Neuronal stem cell (in vitro differentiated cells): ENCODE measurements around the gene POLR3C.

Experiments used
- DNase-seq: peaks from one replicate; pipeline ENCODE4 v3.0.0-alpha.2; 2013; ENCODE audit warnings: low spot score
- H2AFZ ChIP-seq: one replicate; pipeline ENCODE4 v1.6.1; 2013; ENCODE audit warnings: mild to moderate bottlenecking, low read length, inconsistent platforms
- H2AK5ac ChIP-seq: 2 replicates; pipeline ENCODE4 v1.6.1; 2013; ENCODE audit warnings: low read depth, mild to moderate bottlenecking, inconsistent platforms, low read length, moderate library complexity, mixed read lengths
- H2BK120ac ChIP-seq: 2 replicates; pipeline ENCODE4 v1.6.1; 2013; ENCODE audit warnings: low read depth, mild to moderate bottlenecking, inconsistent platforms, low read length, moderate library complexity, mixed read lengths
- H2BK12ac ChIP-seq: one replicate; pipeline ENCODE4 v1.6.1; 2013; ENCODE audit warnings: low read length, inconsistent platforms
- H2BK15ac ChIP-seq: 2 replicates; pipeline ENCODE4 v1.6.1; 2013; ENCODE audit warnings: mild to moderate bottlenecking, low read length, inconsistent platforms, mixed read lengths
- H2BK5ac ChIP-seq: one replicate; pipeline ENCODE4 v1.6.1; 2013; ENCODE audit warnings: inconsistent platforms, mild to moderate bottlenecking, low read length, moderate library complexity
- H3K14ac ChIP-seq: one replicate; pipeline ENCODE4 v1.6.1; 2013; ENCODE audit warnings: low read length, inconsistent platforms
- H3K18ac ChIP-seq: 2 replicates; pipeline ENCODE4 v1.6.1; 2013; ENCODE audit warnings: low read length, inconsistent platforms
- H3K23ac ChIP-seq: 2 replicates; pipeline ENCODE4 v1.6.1; 2013; ENCODE audit warnings: low read depth, mild to moderate bottlenecking, mixed read lengths, low read length, inconsistent platforms; ENCODE audit not compliant: poor library complexity
- H3K27ac ChIP-seq: replicated peaks from 3 replicates; pipeline ENCODE4 v1.5.1; 2013; ENCODE audit warnings: low read length, inconsistent platforms
- H3K27me3 ChIP-seq, 3 experiments: 2 replicates each; pipeline ENCODE4 v1.6.1; 2013; ENCODE audit warnings: low read length in 3 of 3, mild to moderate bottlenecking in 2 of 3, inconsistent platforms in 1 of 3, low read depth in 1 of 3, mixed read lengths in 1 of 3, moderate library complexity in 1 of 3; ENCODE audit not compliant: control insufficient read depth in 3 of 3, insufficient read depth in 3 of 3
- H3K36me3 ChIP-seq, 2 donors: replicated peaks in 1 of 2; 2 replicates each; pipeline ENCODE4 v1.6.1; 2013; ENCODE audit warnings: low read length in 2 of 2; ENCODE audit not compliant: control insufficient read depth in 2 of 2, insufficient read depth in 2 of 2
- H3K4ac ChIP-seq: 2 replicates; pipeline ENCODE4 v1.6.1; 2013; ENCODE audit warnings: inconsistent platforms, mild to moderate bottlenecking, low read length, moderate library complexity
- H3K4me1 ChIP-seq, 2 donors: 1 replicate in 1 of 2; 2 replicates in 1 of 2; pipeline ENCODE4 v1.6.1; 2013; ENCODE audit warnings: low read length in 2 of 2, low read depth in 1 of 2; ENCODE audit not compliant: control insufficient read depth in 2 of 2, insufficient read depth in 1 of 2
- H3K4me2 ChIP-seq: one replicate; pipeline ENCODE4 v1.6.1; 2013; ENCODE audit warnings: mild to moderate bottlenecking, low read length, inconsistent platforms; ENCODE audit not compliant: insufficient read depth, poor library complexity, severe bottlenecking
- H3K4me3 ChIP-seq, 2 donors: 2 replicates each; pipeline ENCODE4 v1.5.1; 2013; ENCODE audit warnings: low read length in 2 of 2, mild to moderate bottlenecking in 2 of 2, inconsistent platforms in 1 of 2, moderate library complexity in 1 of 2
- H3K79me1 ChIP-seq: one replicate; pipeline ENCODE4 v1.6.1; 2013; ENCODE audit warnings: low read depth, mild to moderate bottlenecking, inconsistent platforms, low read length, moderate library complexity
- H3K9ac ChIP-seq: one replicate; pipeline ENCODE4 v1.6.1; 2013; ENCODE audit warnings: mild to moderate bottlenecking, low read depth, low read length, inconsistent platforms; ENCODE audit not compliant: poor library complexity
- H3K9me3 ChIP-seq, 2 donors: replicated peaks in 1 of 2; 2 replicates each; pipeline versions ENCODE3 to v1.6.1; 2013; ENCODE audit warnings: low read length in 2 of 2, mild to moderate bottlenecking in 2 of 2, inconsistent platforms in 1 of 2, low read depth in 1 of 2, mixed read lengths in 1 of 2, moderate library complexity in 1 of 2; ENCODE audit not compliant: control insufficient read depth in 2 of 2, insufficient read depth in 1 of 2
- H4K8ac ChIP-seq: one replicate; pipeline ENCODE4 v1.6.1; 2013; ENCODE audit warnings: low read depth, mild to moderate bottlenecking, inconsistent platforms, low read length, moderate library complexity
- H4K91ac ChIP-seq: one replicate; pipeline ENCODE4 v1.6.1; 2013; ENCODE audit warnings: low read length, low read depth, mild to moderate bottlenecking, inconsistent platforms; ENCODE audit not compliant: poor library complexity
- WGBS, 2 donors: extraction: QIAGEN DNeasy Blood & Tissue Kit; methylation state at CpG; one replicate each; pipeline ENCODE4 v1.1.7; 2013; ENCODE audit warnings: missing lambda C conversion rate in 2 of 2, mixed read lengths in 1 of 2; ENCODE audit not compliant: insufficient read length in 2 of 2, insufficient replicate concordance in 1 of 2; ENCODE audit errors: extremely low coverage in 2 of 2; 5-methylcytosine and 5-hydroxymethylcytosine counted together

POLR3C gene

DNA sequence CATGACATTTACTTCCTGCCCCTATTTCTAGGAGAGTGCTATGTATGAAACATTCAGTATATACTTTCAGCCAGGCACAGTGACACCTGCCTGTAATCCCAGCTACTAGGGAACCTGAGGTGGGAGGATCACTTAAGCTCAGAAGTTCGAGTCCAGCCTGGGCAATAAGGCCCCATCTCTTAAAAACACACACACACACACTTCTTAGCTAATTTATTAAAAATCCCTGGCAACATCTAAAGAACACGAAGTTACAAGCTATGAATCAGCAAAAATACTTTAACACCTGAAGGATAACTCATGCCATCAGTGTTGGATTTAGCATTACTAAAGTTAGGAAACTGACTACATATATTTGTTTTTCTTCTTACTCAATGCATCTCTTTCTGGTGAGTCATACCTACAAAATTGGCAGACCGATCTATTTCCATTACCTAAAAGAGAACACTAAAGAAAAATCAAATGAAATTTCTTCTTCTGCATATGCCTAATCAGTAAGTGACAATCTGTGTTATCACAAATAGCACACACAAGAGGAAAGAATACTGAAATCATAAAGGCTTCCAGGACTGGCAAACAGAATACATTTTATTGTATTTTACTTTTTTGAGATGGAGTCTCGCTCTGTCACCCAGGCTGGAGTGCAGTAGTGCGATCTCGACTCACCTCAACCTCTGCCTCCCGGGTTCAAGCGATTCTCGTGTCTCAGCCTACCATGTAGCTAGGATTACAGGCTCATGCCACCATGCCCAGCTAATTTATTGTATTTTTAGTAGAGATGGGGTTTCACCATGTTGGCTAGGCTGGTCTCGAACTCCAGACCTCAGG, 41.5 kb upstream of the POLR3C start:
- Histone ChIP-seq H3K9ac (no peak overlapping the region), H3K4me3 (no peak overlapping the region), H3K9me3 (no peaks in the 10 kb centered on the region), H3K14ac (no peak overlapping the region), H3K4me2 (no peak overlapping the region), H2BK15ac (no peak overlapping the region), H3K4ac (no peak overlapping the region), H3K18ac (no peak overlapping the region), H4K8ac (no peak overlapping the region), H3K27me3 (no peaks in the 10 kb centered on the region), H2BK120ac (no peak overlapping the region), H3K23ac (no peak overlapping the region), H2BK5ac (no peak overlapping the region), H4K91ac (no peak overlapping the region), H3K79me1 (no peaks in the 10 kb centered on the region), H3K36me3 (peaks cover 0 to 44% of the 10 kb centered on the region in 2 donors), H2BK12ac (no peak overlapping the region), H3K27ac (no peak overlapping the region), H2AK5ac (no peak overlapping the region), H3K4me1 (no peaks in the 10 kb centered on the region), H2AFZ (no peak overlapping the region)
- no peak for DNase-seq
- no CpG with 5 or more reads among the region's 10 CpGs for WGBS, 2 donors

GRCh38 chr1:145784409-145784808, 39.6 kb upstream of the POLR3C start:
- no CpG with 5 or more reads among the region's 3 CpGs for WGBS, 2 donors
- Histone ChIP-seq H3K9me3 (no peaks in the 10 kb centered on the region), H3K4ac (no peak overlapping the region), H2BK5ac (no peak overlapping the region), H3K18ac (no peak overlapping the region), H3K36me3 (peaks cover 2 to 45% of the 10 kb centered on the region in 2 donors), H3K4me2 (no peak overlapping the region), H2AK5ac (no peak overlapping the region), H3K14ac (no peak overlapping the region), H4K91ac (no peak overlapping the region), H4K8ac (no peak overlapping the region), H3K9ac (no peak overlapping the region), H3K4me1 (no peaks in the 10 kb centered on the region), H3K4me3 (no peak overlapping the region), H2BK120ac (no peak overlapping the region), H2BK15ac (no peak overlapping the region), H3K27me3 (no peaks in the 10 kb centered on the region), H3K23ac (no peak overlapping the region), H3K27ac (no peak overlapping the region), H2AFZ (no peak overlapping the region), H3K79me1 (no peaks in the 10 kb centered on the region), H2BK12ac (no peak overlapping the region)
- DNase-seq = no peak

GRCh38 chr1:145785547-145785946, 38.5 kb upstream of the POLR3C start:
- Histone ChIP-seq H2BK120ac (no peak overlapping the region), H3K9ac (no peak overlapping the region), H3K18ac (no peak overlapping the region), H3K27me3 (no peaks in the 10 kb centered on the region), H3K4me1 (no peaks in the 10 kb centered on the region), H4K8ac (no peak overlapping the region), H3K36me3 (peaks cover 2 to 43% of the 10 kb centered on the region in 2 donors), H2BK12ac (no peak overlapping the region), H2BK5ac (no peak overlapping the region), H2BK15ac (no peak overlapping the region), H3K23ac (no peak overlapping the region), H3K27ac (no peak overlapping the region), H3K14ac (no peak overlapping the region), H2AFZ (no peak overlapping the region), H3K9me3 (no peaks in the 10 kb centered on the region), H3K79me1 (no peaks in the 10 kb centered on the region), H4K91ac (no peak overlapping the region), H2AK5ac (no peak overlapping the region), H3K4ac (no peak overlapping the region), H3K4me3 (no peak overlapping the region), H3K4me2 (no peak overlapping the region)
- no peak for DNase-seq
- WGBS, 2 donors = no CpG with 5 or more reads among the region's 1 CpG

- no peak overlapping the region for H3K23ac ChIP-seq
- H2BK12ac ChIP-seq = no peak overlapping the region
- no peaks in the 10 kb centered on the region for H3K79me1 ChIP-seq
- no peak overlapping the region for H3K4me2 ChIP-seq
- H4K91ac ChIP-seq = no peak overlapping the region
- H2AFZ ChIP-seq = no peak overlapping the region
- no peak overlapping the region for H3K4me3 ChIP-seq
- peaks cover 2 to 38% of the 10 kb centered on the region in 2 donors for H3K36me3 ChIP-seq
- no peak overlapping the region for H3K9ac ChIP-seq
- H3K4me1 ChIP-seq = no peaks in the 10 kb centered on the region
- no peak overlapping the region for H3K4ac ChIP-seq
- DNase-seq = no peak
- no peak overlapping the region for H3K27ac ChIP-seq
- H2AK5ac ChIP-seq = no peak overlapping the region
- no peak overlapping the region for H3K14ac ChIP-seq
- H2BK5ac ChIP-seq = no peak overlapping the region
- H3K9me3 ChIP-seq = no peaks in the 10 kb centered on the region
- no peak overlapping the region for H4K8ac ChIP-seq
- H3K18ac ChIP-seq = no peak overlapping the region
- WGBS, 2 donors = no CpG with 5 or more reads among the region's 1 CpG
- no peaks in the 10 kb centered on the region for H3K27me3 ChIP-seq
- H2BK120ac ChIP-seq = no peak overlapping the region
- no peak overlapping the region for H2BK15ac ChIP-seq
These were observed 37.7 kb upstream of the POLR3C start for GRCh38 chr1:145786271-145786670.
